Peyer's patch (tissue), 4 donors: ENCODE results near the gene IL17REL.
"Not testable (repeated sequence)": the region's sequence is repeated elsewhere in the genome, so short reads cannot be mapped to it uniquely, and the experiment has no call there.

Experiments used
- POLR2A ChIP-seq, 2 donors: fragments of 450-650 bp; IDR thresholded peaks; one replicate each; pipeline ENCODE4 v1.5.1; 2017; ENCODE audit warnings: antibody characterized with exemption in 2 of 2, mild to moderate bottlenecking in 2 of 2, moderate library complexity in 2 of 2
- TF ChIP-seq, protein P1 (sequence below), 6 experiments: fragments of 450-650 bp in 4 of 6; fragments of 200-600 bp in 2 of 6; sonication (generic) in 1 of 6; IDR thresholded peaks; one replicate each; pipeline ENCODE4 v1.5.1; 2017 to 2019; ENCODE audit warnings: antibody characterized with exemption in 6 of 6, mild to moderate bottlenecking in 3 of 6, moderate library complexity in 1 of 6

DNA sequence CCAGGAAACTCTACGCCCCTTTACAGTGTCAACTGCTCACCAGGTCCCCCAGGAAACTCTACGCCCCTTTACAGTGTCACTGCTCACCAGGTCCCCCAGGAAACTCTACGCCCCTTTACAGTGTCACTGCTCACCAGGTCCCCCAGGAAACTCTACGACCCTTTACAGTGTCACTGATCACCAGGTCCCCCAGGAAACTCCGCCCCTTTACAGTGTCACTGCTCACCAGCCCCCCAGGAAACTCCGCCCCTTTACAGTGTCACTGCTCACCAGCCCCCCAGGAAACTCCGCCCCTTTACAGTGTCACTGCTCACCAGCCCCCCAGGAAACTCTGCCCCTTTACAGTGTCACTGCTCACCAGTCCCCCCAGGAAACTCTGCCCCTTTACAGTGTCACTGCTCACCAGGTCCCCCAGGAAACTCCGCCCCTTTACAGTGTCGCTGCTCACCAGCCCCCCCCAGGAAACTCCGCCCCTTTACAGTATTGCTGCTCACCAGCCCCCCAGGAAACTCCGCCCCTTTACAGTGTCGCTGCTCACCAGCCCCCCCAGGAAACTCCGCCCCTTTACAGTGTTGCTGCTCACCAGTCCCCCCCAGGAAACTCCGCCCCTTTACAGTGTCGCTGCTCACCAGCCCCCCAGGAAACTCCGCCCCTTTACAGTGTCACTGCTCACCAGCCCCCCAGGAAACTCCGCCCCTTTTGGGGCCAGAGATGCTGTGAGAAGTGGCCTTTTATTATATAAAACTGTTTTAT, 67.3 kb downstream of the IL17REL start:
- TF ChIP-seq, protein P1, sequence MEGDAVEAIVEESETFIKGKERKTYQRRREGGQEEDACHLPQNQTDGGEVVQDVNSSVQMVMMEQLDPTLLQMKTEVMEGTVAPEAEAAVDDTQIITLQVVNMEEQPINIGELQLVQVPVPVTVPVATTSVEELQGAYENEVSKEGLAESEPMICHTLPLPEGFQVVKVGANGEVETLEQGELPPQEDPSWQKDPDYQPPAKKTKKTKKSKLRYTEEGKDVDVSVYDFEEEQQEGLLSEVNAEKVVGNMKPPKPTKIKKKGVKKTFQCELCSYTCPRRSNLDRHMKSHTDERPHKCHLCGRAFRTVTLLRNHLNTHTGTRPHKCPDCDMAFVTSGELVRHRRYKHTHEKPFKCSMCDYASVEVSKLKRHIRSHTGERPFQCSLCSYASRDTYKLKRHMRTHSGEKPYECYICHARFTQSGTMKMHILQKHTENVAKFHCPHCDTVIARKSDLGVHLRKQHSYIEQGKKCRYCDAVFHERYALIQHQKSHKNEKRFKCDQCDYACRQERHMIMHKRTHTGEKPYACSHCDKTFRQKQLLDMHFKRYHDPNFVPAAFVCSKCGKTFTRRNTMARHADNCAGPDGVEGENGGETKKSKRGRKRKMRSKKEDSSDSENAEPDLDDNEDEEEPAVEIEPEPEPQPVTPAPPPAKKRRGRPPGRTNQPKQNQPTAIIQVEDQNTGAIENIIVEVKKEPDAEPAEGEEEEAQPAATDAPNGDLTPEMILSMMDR (IDR thresholded peaks at IDR 0.05) = not testable (repeated sequence)
- TF ChIP-seq POLR2A (IDR thresholded peaks at IDR 0.05) = not testable (repeated sequence)
